ENCODE measurements around the gene PEX11A. TPM values are rescaled to one million over a fixed set of nuclear protein-coding genes. Genes with fewer than 3 reads are reported as not detected.

Gene PEX11A
- total and polyA plus RNA-seq, 2 donors = 2.5 to 3.8 TPM

DNA sequence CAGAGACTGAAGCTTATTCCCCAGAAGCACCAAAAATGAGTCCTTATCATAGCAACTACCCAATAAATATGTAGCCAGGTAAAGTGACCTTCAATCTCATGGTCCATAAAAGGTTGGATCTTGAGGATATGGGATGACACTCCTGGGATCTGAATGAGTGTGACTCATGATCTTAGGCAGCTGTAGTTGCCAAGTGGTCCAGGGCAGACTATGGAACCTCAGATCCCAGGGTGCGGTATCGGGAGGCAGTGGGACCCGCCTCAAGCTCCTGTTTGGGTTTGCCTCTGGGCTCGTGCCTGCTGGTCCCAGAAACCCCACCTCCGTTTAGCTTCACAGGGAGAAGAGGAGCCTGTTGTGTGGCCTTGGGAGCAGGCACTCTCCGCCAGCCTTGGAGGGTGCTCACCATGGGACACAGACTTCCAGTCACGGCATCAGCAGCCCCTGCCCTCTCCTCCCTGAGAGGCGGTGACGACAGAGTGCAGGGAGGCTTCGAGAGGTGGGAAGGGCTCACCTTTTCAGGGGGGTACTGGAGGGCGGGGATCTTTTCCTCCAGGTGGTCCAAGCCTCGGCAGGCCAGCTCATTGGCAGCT, 19.5 kb downstream of the PEX11A start:
- WGBS = 95% methylated on average over 12 of the region's 12 CpGs
- no peaks in the 10 kb centered on the region for H3K36me3 ChIP-seq (ENCODE audit: control insufficient read depth in 2 of 2, insufficient read depth in 2 of 2, low read length in 1 of 2)
- H3K27me3 ChIP-seq (ENCODE audit: control insufficient read depth in 2 of 2, insufficient read depth in 1 of 2, low read length in 1 of 2) = peaks cover 6 to 20% of the 10 kb centered on the region in 2 donors
- DNase-seq (ENCODE audit: low read depth in 6 of 9, low spot score in 9 of 9) = no peak
- no peaks in the 10 kb centered on the region for H3K9me3 ChIP-seq (ENCODE audit: control insufficient read depth in 2 of 2, insufficient read depth in 1 of 2, low read length in 1 of 2)
- no peak overlapping the region for H3K4me3 ChIP-seq (ENCODE audit: low read length in 2 of 2)
- H3K4me1 ChIP-seq (ENCODE audit: control insufficient read depth in 2 of 2, insufficient read depth in 2 of 2, low read length in 2 of 2) = peaks cover 0 to under 1% of the 10 kb centered on the region in 2 donors
- no peak overlapping the region for H3K27ac ChIP-seq (ENCODE audit: low read depth in 1 of 2, low read length in 1 of 2)

DNA sequence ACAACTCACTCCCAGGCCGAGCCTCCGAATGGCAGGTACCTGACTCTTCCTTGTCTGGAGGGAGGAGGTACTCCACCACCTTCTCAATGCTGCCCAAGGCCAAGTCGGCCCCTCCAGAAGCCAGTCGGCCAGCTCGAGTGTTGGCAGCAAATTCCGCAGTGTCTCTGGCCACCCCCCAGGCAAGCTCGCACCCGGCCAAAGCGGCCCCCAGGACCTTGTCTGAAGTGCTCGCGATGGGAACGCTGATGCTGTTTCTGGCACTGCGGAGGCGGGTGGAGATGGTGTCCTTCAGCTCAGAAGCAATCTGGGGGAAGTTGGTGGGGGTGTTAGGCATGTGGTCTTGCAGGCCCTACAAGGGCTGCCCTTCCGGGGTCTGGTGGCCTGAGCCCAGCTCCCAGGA, 20.6 kb downstream of the PEX11A start:
- Histone ChIP-seq H3K4me1 (ENCODE audit: control insufficient read depth in 2 of 2, insufficient read depth in 2 of 2, low read length in 2 of 2) (peaks cover 0 to 4% of the 10 kb centered on the region in 2 donors), H3K27ac (ENCODE audit: low read depth in 1 of 2, low read length in 1 of 2) (no peak overlapping the region), H3K27me3 (ENCODE audit: control insufficient read depth in 2 of 2, insufficient read depth in 1 of 2, low read length in 1 of 2) (peaks cover 17 to 30% of the 10 kb centered on the region in 2 donors), H3K36me3 (ENCODE audit: control insufficient read depth in 2 of 2, insufficient read depth in 2 of 2, low read length in 1 of 2) (no peaks in the 10 kb centered on the region), H3K4me3 (ENCODE audit: low read length in 2 of 2) (no peak overlapping the region), H3K9me3 (ENCODE audit: control insufficient read depth in 2 of 2, insufficient read depth in 1 of 2, low read length in 1 of 2) (no peaks in the 10 kb centered on the region)
- 98% methylated on average over 15 of the region's 15 CpGs for WGBS
- DNase-seq (ENCODE audit: low read depth in 6 of 9, low spot score in 9 of 9) = no peak

DNA sequence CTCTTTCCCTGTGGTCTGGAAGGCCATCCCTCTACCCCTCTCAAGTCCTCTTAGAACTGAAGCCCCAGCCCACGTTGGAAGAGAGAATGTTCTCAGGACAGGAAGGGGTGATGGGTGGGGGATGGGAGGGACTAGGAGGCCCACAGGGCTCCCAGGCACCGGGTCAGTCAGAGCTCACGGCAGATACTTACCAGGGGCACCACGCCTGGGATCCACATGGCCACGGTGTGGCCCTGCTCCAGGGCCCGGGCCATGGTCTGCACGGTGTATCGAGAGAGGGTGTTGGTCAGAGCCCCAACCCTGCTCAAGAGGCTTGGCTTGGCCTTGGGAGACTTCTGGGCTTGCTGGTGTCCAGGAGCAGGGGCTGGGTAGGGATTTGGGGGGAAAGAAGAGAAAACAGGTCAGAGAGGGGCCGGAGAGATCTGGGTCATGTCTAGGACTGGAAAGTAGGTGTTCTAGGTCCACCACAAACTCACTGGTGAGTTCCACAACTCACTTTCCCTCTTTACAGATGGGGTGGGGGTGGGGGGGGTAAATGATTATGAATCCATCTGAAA, 21.2 kb downstream of the PEX11A start:
- Histone ChIP-seq H3K36me3 (ENCODE audit: control insufficient read depth in 2 of 2, insufficient read depth in 2 of 2, low read length in 1 of 2) (no peaks in the 10 kb centered on the region), H3K4me3 (ENCODE audit: low read length in 2 of 2) (no peak overlapping the region), H3K4me1 (ENCODE audit: control insufficient read depth in 2 of 2, insufficient read depth in 2 of 2, low read length in 2 of 2) (peaks cover 0 to 4% of the 10 kb centered on the region in 2 donors), H3K27ac (ENCODE audit: low read depth in 1 of 2, low read length in 1 of 2) (no peak overlapping the region), H3K9me3 (ENCODE audit: control insufficient read depth in 2 of 2, insufficient read depth in 1 of 2, low read length in 1 of 2) (no peaks in the 10 kb centered on the region), H3K27me3 (ENCODE audit: control insufficient read depth in 2 of 2, insufficient read depth in 1 of 2, low read length in 1 of 2) (peaks cover 22 to 36% of the 10 kb centered on the region in 2 donors)
- 83% methylated on average over 9 of the region's 9 CpGs for WGBS
- DNase-seq (ENCODE audit: low read depth in 6 of 9, low spot score in 9 of 9) = no peak

DNA sequence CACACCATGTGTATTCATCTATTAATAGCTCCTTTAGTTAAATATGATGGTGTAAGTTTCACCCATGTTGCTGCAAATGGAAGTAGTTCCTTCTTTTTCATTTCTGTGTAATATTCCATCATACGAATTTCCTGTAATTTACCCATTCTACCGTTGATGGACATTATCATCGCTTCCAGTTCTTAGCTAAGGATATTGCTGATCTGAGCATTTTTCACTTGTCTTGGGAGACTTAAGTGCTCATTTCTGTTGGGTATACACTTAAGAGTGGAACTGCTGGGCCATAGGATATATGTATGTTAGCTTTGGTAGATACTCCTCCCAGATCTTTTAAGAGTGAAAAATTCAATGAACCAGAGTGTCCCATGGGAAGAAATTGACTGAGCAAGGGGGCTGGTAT, 22.4 kb downstream of the PEX11A start:
- H3K4me3 ChIP-seq (ENCODE audit: low read length in 2 of 2) = no peak overlapping the region
- H3K4me1 ChIP-seq (ENCODE audit: control insufficient read depth in 2 of 2, insufficient read depth in 2 of 2, low read length in 2 of 2) = peaks cover 0 to 4% of the 10 kb centered on the region in 2 donors
- H3K27me3 ChIP-seq (ENCODE audit: control insufficient read depth in 2 of 2, insufficient read depth in 1 of 2, low read length in 1 of 2) = peaks cover 23 to 39% of the 10 kb centered on the region in 2 donors
- H3K27ac ChIP-seq (ENCODE audit: low read depth in 1 of 2, low read length in 1 of 2) = no peak overlapping the region
- H3K36me3 ChIP-seq (ENCODE audit: control insufficient read depth in 2 of 2, insufficient read depth in 2 of 2, low read length in 1 of 2) = no peaks in the 10 kb centered on the region
- no peaks in the 10 kb centered on the region for H3K9me3 ChIP-seq (ENCODE audit: control insufficient read depth in 2 of 2, insufficient read depth in 1 of 2, low read length in 1 of 2)
- DNase-seq (ENCODE audit: low read depth in 6 of 9, low spot score in 9 of 9) = no peak
- 98% methylated on average over 3 of the region's 3 CpGs for WGBS

DNA sequence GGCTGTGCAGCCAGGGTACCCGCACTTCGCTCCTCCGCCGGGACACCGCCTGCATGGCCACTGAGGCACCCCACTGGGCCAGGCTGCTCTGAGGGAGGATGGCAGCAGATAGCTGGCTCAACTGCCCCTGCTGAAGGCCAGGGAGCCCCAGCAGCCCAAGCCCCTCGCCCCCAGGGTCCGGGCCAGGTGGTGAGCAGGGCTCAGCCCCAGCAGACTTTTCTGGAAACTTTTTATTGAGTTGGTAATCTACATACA, 22.9 kb downstream of the PEX11A start:
- no peak overlapping the region for H3K27ac ChIP-seq (ENCODE audit: low read depth in 1 of 2, low read length in 1 of 2)
- H3K36me3 ChIP-seq (ENCODE audit: control insufficient read depth in 2 of 2, insufficient read depth in 2 of 2, low read length in 1 of 2) = no peaks in the 10 kb centered on the region
- H3K27me3 ChIP-seq (ENCODE audit: control insufficient read depth in 2 of 2, insufficient read depth in 1 of 2, low read length in 1 of 2) = peaks cover 23 to 45% of the 10 kb centered on the region in 2 donors
- H3K4me3 ChIP-seq (ENCODE audit: low read length in 2 of 2) = no peak overlapping the region
- H3K9me3 ChIP-seq (ENCODE audit: control insufficient read depth in 2 of 2, insufficient read depth in 1 of 2, low read length in 1 of 2) = no peaks in the 10 kb centered on the region
- WGBS = 95% methylated on average over 7 of the region's 7 CpGs
- DNase-seq (ENCODE audit: low read depth in 6 of 9, low spot score in 9 of 9) = no peak
- peaks cover 0 to 7% of the 10 kb centered on the region in 2 donors for H3K4me1 ChIP-seq (ENCODE audit: control insufficient read depth in 2 of 2, insufficient read depth in 2 of 2, low read length in 2 of 2)

DNA sequence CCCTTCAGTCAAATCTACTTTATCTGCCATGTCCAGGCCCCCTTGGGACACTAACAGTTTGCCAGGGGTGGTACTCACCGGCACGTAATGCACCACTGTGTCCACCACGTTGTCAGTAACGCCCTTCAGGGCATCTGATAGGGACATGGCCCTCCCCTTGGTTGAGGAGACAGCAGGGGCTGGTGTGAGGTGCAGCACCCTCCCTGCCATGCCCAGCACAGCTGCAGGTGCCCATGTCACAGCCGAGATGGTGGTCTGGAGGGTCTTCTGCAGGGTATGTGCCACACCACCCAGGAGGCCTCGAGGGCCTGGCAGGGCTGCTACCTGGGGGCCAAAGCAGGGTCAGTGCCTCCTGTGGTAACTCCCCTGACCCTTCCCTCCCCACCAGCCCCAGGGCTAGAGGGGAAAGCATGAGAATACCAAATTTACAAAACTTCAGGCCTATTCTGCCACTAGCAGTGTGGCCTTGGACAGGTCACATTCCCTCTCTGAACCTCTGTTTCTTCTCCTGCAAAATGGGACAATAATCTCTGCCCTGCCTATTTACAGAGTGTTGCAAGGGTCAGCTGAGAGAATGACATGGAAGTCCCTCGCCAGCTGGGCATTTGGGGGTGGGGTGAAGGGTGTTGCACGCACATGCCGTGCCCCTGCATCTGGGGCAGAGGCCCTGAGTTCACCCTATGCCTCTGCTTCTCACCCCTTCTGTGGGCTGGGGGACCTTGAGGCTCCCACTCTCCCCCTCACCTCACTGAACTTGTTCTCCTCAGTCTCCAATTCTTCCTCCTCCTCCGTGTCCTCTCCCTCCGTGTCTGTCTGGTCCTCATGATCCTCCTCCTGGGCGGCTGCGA, 23.5 kb downstream of the PEX11A start:
- WGBS = 93% methylated on average over 13 of the region's 13 CpGs
- H3K36me3 ChIP-seq (ENCODE audit: control insufficient read depth in 2 of 2, insufficient read depth in 2 of 2, low read length in 1 of 2) = no peaks in the 10 kb centered on the region
- no peak overlapping the region for H3K27ac ChIP-seq (ENCODE audit: low read depth in 1 of 2, low read length in 1 of 2)
- H3K27me3 ChIP-seq (ENCODE audit: control insufficient read depth in 2 of 2, insufficient read depth in 1 of 2, low read length in 1 of 2) = peaks cover 23 to 49% of the 10 kb centered on the region in 2 donors
- DNase-seq (ENCODE audit: low read depth in 6 of 9, low spot score in 9 of 9) = no peak
- no peak overlapping the region for H3K4me3 ChIP-seq (ENCODE audit: low read length in 2 of 2)
- H3K4me1 ChIP-seq (ENCODE audit: control insufficient read depth in 2 of 2, insufficient read depth in 2 of 2, low read length in 2 of 2) = peaks cover 0 to 7% of the 10 kb centered on the region in 2 donors
- no peaks in the 10 kb centered on the region for H3K9me3 ChIP-seq (ENCODE audit: control insufficient read depth in 2 of 2, insufficient read depth in 1 of 2, low read length in 1 of 2)

DNA sequence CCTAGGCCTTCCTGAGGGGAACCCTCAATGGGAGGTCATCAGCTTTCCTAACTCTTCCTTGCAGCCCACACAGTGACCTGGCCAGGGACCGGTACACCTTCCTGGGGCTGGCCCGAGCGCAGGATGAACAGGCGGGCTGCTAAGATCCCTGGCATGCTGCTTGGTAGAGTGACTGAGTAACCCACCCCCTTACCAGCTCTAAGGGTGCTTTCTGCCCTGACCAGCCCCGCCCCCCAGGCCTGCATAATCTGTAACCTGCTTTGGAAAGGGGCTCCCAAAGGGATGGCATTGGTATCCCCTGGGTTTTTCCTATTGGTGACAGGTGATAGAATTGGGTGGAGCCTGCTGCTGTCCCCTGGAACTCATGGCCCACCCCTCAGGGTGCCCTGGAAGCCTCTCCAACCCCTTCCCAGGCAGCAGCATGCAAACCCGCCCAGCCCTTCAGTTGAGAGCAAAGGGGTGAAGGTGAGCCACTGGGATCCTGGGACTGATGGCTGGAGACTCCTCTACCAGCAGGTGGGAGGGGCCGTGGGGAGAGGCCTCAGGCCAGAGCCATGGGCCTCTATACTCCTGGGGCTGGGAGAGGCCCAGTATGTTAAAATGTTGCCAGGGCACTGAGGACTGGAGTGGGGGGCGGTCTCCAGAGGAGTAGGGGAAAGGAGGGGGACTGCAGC, 24.2 kb downstream of the PEX11A start:
- no peak overlapping the region for H3K4me3 ChIP-seq (ENCODE audit: low read length in 2 of 2)
- DNase-seq (ENCODE audit: low read depth in 6 of 9, low spot score in 9 of 9) = no peak
- 97% methylated on average over 8 of the region's 8 CpGs for WGBS
- H3K36me3 ChIP-seq (ENCODE audit: control insufficient read depth in 2 of 2, insufficient read depth in 2 of 2, low read length in 1 of 2) = no peaks in the 10 kb centered on the region
- peaks cover 0 to 7% of the 10 kb centered on the region in 2 donors for H3K4me1 ChIP-seq (ENCODE audit: control insufficient read depth in 2 of 2, insufficient read depth in 2 of 2, low read length in 2 of 2)
- peaks cover 23 to 49% of the 10 kb centered on the region in 2 donors for H3K27me3 ChIP-seq (ENCODE audit: control insufficient read depth in 2 of 2, insufficient read depth in 1 of 2, low read length in 1 of 2)
- H3K27ac ChIP-seq (ENCODE audit: low read depth in 1 of 2, low read length in 1 of 2) = no peak overlapping the region
- no peaks in the 10 kb centered on the region for H3K9me3 ChIP-seq (ENCODE audit: control insufficient read depth in 2 of 2, insufficient read depth in 1 of 2, low read length in 1 of 2)

DNA sequence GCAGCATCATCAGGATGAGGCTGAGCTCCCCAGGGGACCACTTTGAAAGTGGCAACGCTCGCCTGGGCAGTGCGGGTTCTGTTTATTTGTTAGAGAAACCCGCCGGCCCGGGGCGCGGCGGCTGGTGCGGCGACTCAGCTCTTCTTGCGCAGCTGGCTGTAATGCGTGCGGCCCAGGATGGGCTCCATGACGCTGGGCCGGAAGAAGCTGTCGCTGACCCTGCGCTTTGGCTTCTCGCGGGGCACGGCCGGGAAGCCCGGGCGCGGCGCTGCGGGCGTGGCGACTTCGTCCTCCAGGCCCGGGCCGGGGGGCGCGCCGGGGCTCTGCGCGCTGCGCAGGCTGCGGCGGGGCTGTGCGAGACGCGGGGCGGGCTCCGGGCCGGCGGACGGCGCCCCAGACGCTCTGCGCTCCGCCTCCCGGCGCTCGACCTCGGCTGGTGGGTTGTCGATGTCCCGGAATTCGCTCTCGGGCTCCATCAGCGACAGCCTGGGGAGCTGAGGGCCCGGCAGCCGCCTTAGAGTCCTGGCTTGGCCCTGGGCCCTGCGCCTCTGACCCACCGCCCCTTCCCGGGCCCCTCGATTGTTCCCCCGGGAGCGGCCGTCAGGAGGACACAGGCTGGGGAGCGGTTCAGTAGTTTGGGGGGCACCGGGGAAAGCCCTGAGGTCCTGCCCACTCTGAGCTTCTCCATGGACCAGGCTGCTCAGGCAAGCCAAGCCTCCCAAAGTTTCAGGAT, 24.9 kb downstream of the PEX11A start:
- H3K9me3 ChIP-seq (ENCODE audit: control insufficient read depth in 2 of 2, insufficient read depth in 1 of 2, low read length in 1 of 2) = no peaks in the 10 kb centered on the region
- H3K27ac ChIP-seq (ENCODE audit: low read depth in 1 of 2, low read length in 1 of 2) = peak overlapping the region in 1 of 2 donors; percentile 65
- peaks cover 0 to 7% of the 10 kb centered on the region in 2 donors for H3K4me1 ChIP-seq (ENCODE audit: control insufficient read depth in 2 of 2, insufficient read depth in 2 of 2, low read length in 2 of 2)
- H3K27me3 ChIP-seq (ENCODE audit: control insufficient read depth in 2 of 2, insufficient read depth in 1 of 2, low read length in 1 of 2) = peaks cover 23 to 51% of the 10 kb centered on the region in 2 donors
- H3K36me3 ChIP-seq (ENCODE audit: control insufficient read depth in 2 of 2, insufficient read depth in 2 of 2, low read length in 1 of 2) = no peaks in the 10 kb centered on the region
- peak overlapping the region in 1 of 2 donors; percentile 41 for H3K4me3 ChIP-seq (ENCODE audit: low read length in 2 of 2)
- 3% methylated on average over 72 of the region's 72 CpGs for WGBS
- DNase-seq (ENCODE audit: low read depth in 6 of 9, low spot score in 9 of 9) = no peak
